DMS 273 treated with DMSO at 0.1 percent for 48 hours (cell line): Measurements from ENCODE around the gene CORO2A.
"Not testable (repeated sequence)": the region's sequence is repeated elsewhere in the genome, so short reads cannot be mapped to it uniquely, and the experiment has no call there.

Experiments used
- DNase-seq: peaks from one replicate; lab custom pipeline; 2025; lab: John Stamatoyannopoulos, UW

The CORO2A gene

GRCh38 chr9:98081477-98082219 lies 110.8 kb downstream of the CORO2A start:
- no peak for DNase-seq

DNA sequence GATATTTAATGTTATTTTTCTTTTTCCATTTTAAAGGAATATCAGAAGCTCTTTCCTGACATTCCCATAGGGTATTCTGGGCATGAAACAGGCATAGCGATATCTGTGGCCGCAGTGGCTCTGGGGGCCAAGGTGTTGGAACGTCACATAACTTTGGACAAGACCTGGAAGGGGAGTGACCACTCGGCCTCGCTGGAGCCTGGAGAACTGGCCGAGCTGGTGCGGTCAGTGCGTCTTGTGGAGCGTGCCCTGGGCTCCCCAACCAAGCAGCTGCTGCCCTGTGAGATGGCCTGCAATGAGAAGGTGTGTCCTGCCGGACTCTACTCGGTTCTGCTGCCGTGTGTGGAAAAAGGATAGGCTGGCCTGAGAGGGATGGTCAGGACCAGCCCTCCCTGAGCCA lies 111.7 kb downstream of the CORO2A start:
- DNase-seq = no peak

GRCh38 chr9:98080326-98080725 lies 112.1 kb downstream of the CORO2A start:
- DNase-seq = no peak

DNA sequence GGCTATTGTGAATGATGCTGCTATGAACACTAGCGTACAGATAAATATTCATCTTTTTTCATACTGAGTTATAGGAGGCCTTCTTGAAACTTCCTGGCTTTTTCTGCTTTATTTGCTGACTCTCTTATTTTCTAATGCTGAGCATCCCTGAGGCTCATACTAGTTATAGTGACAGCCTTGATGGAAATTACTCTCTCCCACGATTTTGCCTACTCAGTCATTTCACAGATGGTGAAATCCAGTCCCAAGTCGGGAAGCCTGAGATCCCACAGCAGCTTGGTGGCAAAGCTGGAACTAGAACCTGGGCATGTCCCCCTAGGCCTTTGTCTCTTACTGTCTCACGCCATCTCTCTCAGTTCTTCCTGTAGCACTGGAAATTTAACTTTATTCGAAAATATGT lies 113.5 kb downstream of the CORO2A start:
- no peak for DNase-seq

DNA sequence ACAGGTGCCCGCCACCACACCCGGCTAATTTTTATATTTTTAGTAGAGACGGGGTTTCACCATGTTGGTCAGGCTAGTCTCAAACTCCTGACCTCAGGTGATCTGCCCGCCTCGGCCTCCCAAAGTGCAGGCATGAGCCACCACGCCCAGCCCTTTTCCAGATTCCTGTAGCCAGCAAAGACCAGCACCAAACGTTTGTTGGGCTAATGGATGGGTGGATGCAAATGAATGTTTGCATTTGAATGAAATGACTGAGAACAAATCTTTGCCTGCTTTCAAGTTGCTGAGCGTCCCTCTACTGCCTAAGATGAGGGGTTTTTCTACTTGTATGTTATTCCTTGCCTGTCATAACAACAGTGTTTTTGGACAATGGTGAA lies 115.9 kb downstream of the CORO2A start:
- not testable (repeated sequence) for DNase-seq

GRCh38 chr9:98075332-98075805 lies 117.1 kb downstream of the CORO2A start:
- DNase-seq = no peak

GRCh38 chr9:98074115-98074990 lies 118.1 kb downstream of the CORO2A start:
- DNase-seq = no peak

GRCh38 chr9:98071737-98072136 lies 120.7 kb downstream of the CORO2A start:
- DNase-seq = no peak
